GM18873 (cell line): Measurements from ENCODE around the gene ILK.

Experiments used
- ATAC-seq: cut with Tn5 transposase; IDR thresholded peaks from one replicate; pipeline ENCODE4 v1.9.1; 2021; ENCODE audit warnings: mild to moderate bottlenecking, moderate library complexity, moderate number of reproducible peaks; ENCODE audit not compliant: unreplicated experiment, low FRiP score

ILK gene

DNA sequence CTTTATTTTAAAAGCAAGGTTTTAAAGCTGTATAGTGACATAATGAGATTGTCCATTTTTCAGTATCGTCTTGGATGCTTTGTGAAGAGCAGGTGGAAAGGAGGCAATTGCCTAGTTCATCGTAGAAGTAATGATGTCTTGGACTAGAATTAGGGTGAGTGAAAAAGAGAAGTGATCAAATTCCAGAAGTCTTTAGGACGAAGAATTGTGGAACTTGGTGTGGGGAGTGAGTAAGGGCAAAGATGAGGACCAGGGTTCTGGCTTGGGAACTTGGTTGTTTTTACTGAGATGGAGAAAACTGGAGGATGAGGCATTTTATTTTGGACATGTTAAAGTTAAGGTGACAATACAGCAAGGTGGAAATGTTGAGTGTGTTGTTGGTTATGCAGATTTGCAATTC is 1.2 kb downstream of the ILK start:
- no peak for ATAC-seq

DNA sequence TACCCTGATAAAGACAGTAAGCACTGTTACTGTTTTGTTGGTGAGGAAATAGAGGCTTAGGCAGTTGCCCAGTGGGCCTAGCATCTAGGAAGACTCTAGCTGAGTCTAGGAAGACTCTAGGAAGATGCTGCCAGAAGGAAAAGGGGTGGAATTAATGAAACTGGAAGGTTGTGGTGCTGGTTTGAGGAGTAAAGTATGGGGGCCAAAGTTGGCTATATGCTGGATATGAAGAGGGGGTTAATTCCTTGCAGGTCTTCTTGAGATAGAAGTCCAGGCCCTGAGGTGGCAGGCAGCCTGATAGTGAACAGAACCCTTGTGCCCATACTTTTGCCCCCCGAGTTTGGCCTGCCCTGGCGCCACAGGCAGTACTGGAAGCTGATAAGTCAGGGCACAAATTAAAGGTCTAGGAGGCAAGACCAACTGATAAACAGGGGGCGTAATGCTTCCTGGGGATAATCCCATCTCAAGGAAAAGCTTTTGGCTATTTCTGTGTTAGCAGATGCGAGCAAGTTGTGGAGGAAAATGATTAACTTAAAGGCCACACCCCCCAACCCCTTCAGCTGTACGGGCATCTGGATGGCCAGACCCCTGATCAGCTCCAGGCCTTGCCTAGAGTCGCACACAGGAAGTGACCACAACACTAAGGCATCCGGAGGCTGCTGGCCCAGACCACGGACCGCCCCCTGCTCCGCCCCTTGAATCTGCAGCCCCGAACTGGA is 3.1 kb downstream of the ILK start:
- ATAC-seq = peak; percentile 50

GRCh38 chr11:6607190-6607795 is 3.7 kb downstream of the ILK start:
- no peak for ATAC-seq

GRCh38 chr11:6608011-6608410 is 4.4 kb downstream of the ILK start:
- no peak for ATAC-seq

- no peak for ATAC-seq
Measured at GRCh38 chr11:6608726-6609501, 5.3 kb downstream of the ILK start.

DNA sequence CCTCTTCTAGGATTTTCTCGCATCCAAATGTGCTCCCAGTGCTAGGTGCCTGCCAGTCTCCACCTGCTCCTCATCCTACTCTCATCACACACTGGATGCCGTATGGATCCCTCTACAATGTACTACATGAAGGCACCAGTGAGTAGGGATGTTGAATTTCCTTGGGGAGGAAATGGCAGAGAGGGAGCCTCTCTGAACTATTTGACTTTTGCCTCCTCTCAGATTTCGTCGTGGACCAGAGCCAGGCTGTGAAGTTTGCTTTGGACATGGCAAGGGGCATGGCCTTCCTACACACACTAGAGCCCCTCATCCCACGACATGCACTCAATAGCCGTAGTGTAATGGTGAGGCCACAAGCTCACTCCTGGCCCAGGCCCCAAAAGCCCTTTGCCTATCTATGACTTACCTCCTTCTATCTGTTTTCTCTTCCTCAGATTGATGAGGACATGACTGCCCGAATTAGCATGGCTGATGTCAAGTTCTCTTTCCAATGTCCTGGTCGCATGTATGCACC is 6.0 kb downstream of the ILK start:
- ATAC-seq = no peak

DNA sequence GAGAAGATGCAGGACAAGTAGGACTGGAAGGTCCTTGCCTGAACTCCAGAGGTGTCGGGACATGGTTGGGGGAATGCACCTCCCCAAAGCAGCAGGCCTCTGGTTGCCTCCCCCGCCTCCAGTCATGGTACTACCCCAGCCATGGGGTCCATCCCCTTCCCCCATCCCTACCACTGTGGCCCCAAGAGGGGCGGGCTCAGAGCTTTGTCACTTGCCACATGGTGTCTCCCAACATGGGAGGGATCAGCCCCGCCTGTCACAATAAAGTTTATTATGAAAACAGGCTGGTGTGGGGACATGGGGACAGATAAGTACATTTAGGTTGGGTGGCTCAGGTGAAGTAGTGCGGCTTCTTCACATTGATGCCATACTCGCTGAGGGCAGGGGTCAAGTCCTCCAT is 7.0 kb downstream of the ILK start:
- ATAC-seq = no peak

DNA sequence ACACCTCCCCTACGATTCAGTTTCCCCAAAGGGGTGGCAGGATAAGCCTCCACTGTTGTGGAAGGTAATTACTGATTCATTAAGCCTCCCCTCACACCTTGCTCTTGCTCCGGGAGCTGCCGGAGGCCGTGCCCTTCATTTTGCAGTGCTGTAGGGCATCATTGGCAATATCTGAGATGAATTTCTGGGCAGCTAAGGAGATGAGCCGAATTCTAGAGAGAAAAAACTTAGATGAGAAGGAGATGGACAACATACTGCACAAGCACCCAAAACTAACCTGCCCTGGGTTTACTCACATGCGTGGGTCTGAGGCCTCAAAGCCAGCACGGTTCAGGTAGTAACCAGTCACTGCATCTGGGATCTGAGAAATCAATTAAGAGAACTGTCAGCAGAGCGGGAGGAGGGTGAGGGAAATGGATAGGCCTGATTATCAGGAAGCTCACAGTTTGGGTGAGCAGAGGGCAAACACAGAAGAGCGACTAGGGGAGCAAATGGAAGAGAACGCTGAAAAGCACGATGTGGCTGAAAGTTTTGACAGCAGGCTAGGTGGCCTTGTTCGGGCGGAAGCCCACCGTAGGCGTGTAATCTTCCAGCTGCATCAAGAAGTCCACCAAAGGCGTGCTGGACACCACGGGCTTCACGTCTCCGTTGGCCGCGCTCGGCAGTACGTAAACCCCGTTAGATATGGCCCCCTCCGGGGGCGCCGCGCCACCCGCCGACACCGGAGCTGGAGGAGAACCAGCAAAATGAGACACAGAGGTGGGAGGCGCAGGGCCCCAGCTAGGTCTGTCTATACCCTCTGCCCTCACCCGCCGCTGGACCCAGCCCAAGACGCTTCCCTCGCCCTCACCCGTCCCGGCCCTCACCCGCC is 7.8 kb downstream of the ILK start:
- ATAC-seq = no peak

- no peak for ATAC-seq
Measured at GRCh38 chr11:6611963-6612212, 8.3 kb downstream of the ILK start.

GRCh38 chr11:6612213-6613041 is 8.9 kb downstream of the ILK start, which contains the start of gene TAF10:
TAF10 (minus strand) TSS chr11:6612216; CDS start chr11:6612189, 27 bp downstream.
- peak; percentile 81 for ATAC-seq

DNA sequence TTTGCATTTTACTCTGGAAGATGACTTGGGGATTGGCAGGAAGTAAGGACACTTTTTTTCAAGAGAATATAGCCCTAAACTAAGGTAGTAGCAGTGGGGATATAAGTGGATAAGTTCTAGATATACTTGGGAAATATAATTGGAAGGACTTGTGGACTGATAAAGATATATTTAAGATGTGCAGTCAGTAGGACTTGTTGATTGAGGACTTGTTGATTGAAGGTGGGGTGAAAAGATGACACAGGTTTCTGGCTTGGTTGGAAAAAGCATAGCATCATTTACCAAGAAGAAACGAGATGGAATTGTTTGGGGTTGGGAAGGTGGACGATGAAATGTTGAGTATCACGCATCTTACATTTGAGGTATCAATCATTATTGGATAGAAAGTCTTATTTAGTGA is 9.9 kb downstream of the ILK start:
- ATAC-seq = no peak

GRCh38 chr11:6614446-6614845 is 10.9 kb downstream of the ILK start:
- no peak for ATAC-seq

DNA sequence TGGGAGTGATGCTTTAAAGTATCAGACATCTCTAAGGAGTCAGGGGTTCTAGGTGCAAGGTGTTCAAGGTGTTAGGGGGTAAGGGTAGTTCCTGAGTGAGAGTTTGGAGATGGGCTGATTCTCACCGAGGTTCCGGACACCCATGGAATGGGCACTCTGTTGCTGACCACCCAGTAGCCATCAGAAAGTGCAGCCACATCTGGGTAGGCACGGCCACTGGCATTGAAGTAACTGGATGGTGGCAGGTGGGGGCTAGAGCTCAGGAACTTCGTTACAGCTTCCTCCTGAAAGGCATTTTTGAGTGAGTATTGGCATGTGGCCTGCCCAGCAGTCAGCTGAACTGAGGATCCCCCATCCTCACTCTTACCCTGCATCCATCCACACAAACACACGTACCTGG is 11.5 kb downstream of the ILK start:
- no peak for ATAC-seq

GRCh38 chr11:6615882-6616585 is 12.5 kb downstream of the ILK start:
- ATAC-seq = no peak

DNA sequence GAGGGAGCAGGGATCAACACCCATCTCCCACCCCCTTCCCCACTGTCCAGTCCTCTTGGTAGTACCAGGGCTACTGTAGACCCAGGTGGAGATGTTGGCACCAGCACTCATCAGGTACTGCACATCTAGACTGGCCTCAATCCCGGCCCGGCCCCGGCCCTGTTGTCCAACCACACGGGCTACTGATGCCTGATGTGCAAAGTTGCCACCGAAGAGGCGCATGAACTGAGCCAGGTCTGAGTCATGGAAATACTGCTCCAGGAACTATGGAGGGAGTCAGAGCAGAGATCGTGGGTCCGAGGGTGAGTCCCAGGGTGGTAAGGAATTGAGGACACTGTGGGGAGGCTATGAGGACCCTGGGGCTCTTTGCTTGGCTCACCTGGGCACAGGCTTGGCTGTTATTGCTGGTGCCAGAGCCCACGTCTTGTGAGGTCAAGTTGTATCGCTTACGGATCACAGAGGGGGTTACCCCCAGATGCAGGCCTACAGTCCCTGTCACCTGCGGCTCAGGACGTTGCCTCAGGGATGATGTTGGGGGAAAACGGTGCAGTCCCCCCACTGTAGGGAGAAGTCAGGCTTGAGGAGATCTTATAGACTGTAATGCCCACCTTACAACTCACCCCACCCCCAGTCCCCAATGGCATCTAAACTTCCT is 13.1 kb downstream of the ILK start:
- no peak for ATAC-seq

DNA sequence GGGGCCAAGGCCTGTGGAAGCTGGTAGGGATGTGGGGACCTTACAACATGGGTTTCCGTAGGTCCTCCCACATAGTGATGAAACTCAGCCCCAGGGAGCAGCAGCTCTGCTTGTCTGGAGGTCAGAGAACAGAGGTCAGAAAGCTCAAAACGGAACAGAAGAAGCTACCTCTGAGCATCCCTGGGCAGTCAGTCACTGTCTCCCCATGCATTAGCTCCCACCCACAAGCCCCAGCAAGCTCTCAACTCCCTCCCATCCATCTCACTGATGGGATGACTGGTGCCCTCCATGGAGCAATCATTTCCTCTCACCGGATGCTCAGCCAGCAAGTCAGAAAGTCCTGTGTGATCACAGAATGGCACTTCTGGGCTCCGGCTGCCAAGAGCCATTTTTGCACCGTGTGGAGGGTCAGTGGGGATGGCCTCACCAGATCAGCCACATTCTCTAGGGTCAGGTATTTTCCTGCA is 13.8 kb downstream of the ILK start:
- no peak for ATAC-seq

DNA sequence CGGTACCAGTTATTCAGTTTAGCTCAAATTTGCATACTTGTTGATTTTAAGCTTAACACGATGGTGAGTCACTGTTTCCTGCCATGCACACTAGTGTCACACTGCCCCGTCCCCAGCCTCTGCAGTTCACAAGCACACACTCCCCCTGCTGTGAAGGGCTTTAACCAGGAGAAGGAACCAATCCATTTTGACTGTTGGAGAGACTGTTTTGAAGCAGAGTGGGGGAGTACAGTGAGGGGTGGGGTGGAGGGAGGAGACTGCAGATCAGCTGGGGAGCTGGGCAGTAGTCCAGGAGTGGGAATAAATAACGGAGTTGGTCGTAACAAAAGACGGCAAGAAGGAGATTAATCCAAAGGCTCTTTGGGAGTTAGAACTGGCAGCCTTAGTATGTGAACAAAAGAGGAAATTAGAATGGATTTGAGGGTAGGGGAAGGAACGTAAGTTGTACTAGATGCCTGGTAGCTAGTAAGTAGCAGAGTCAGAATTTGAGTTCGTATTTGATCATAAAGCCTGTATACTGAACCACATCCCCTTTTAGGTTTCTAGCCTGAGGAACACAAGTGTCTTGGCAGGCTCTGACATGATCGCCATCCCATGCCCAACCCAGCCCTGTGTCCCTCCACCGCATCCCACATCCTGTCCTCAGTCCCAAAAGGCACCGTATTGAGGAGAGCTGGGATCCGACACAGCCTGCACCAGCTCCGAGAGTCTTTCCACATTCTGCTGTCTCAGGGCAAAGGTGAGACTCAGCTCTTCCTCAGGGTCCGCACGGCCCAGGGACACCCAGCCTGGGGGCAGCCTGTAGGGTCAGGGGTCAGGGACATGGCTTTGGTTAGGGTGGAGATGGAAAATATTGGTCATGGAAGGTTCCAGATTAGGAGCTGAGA is 14.8 kb downstream of the ILK start:
- ATAC-seq = no peak
